ENCODE results near the gene CUZD1.
A peak's percentile ranks its signal among the peaks of the same experiment; 100 is the strongest.

GRCh38 chr10:122864901-122865300 lies 19.2 kb upstream of the CUZD1 start:
- no peak for TF ChIP-seq POLR2A (IDR thresholded peaks at IDR 0.05; ENCODE audit: low read depth, low read length)
- TF ChIP-seq CTCF (conservative IDR thresholded peaks at IDR 0.05; ENCODE audit: low read depth, low read length): no peak
- no peak for TF ChIP-seq MXI1 (IDR thresholded peaks at IDR 0.05; ENCODE audit: borderline replicate concordance, low read depth, low read length)
- no peak for TF ChIP-seq RAD21 (IDR thresholded peaks at IDR 0.05; ENCODE audit: low read length)
- no peak for TF ChIP-seq CEBPB (IDR thresholded peaks at IDR 0.05; ENCODE audit: low read depth, low read length)
- peak; percentile 90 for TF ChIP-seq NFE2L2 (IDR thresholded peaks at IDR 0.05; ENCODE audit: low read depth, low read length)
- TF ChIP-seq FOS (IDR thresholded peaks at IDR 0.05; ENCODE audit: low read depth, low read length): no peak
- no peak for TF ChIP-seq ELK1 (IDR thresholded peaks at IDR 0.05; ENCODE audit: borderline replicate concordance, low read depth, low read length)
- no peak for TF ChIP-seq USF2 (IDR thresholded peaks at IDR 0.05; ENCODE audit: low read depth, low read length)
- no peak for TF ChIP-seq SMC3 (IDR thresholded peaks at IDR 0.05; ENCODE audit: low read depth, low read length)
- no peak for TF ChIP-seq RCOR1 (IDR thresholded peaks at IDR 0.05; ENCODE audit: insufficient replicate concordance, low read length)
- no peak for TF ChIP-seq BHLHE40 (IDR thresholded peaks at IDR 0.05; ENCODE audit: low read depth, low read length)
- TF ChIP-seq CHD1 (IDR thresholded peaks at IDR 0.05; ENCODE audit: low read depth, low read length): no peak
- TF ChIP-seq RFX5 (IDR thresholded peaks at IDR 0.05; ENCODE audit: low read depth, low read length): no peak
